Heart left ventricle (tissue), 13 donors: ENCODE measurements around the gene PPM1L.

Experiments used
- CTCF ChIP-seq, 12 donors: fragments of 200-600 bp; sonication (generic) in 4 of 12; IDR thresholded peaks; one replicate each; pipeline versions ENCODE4 v1.5.0 to v1.8.0; 2018 to 2022; ENCODE audit warnings: antibody characterized with exemption in 12 of 12, mild to moderate bottlenecking in 5 of 12
- POLR2A ChIP-seq, 2 donors: fragments of 450-650 bp; IDR thresholded peaks; one replicate each; pipeline ENCODE4 v1.6.1; 2017; ENCODE audit warnings: antibody characterized with exemption in 2 of 2, mild to moderate bottlenecking in 2 of 2, moderate library complexity in 2 of 2
- donor health status: ischemic (EF 13 %, LVEDD 7.1; RV severe dilation, severe dysfunction).
- donor health status: DM: no; HTN: yes; CAD: no.
- donor health status: DM: no; HTN: no; CAD: no.
- donor health status: ischemic (EF 25% LVEDD 6.9; RV normal size, moderate dysfunction).
- donor health status: ischemic (EF 25% LVEDD 5.7; RV mildly dilated, moderate dysfunction).
- donor health status: ischemic (EF 35%, LVEDD 5.7; RV mildly dilated, moderate dysfunction).
- donor health status: nonischemic (EF 11% LVEDD 7.7; RV severe dilation, severe dysfunction).
- donor health status: DM: yes; HTN: yes; CAD: no.
- donor health status: PGD.
- donor health status: ischemic (EF 29% LVEDD 5.4; RV normal size, mild dysfunction).
- donor health status: nonischemic (EF 23%, LVEDD 6.1; RV moderate dilation, normal function).

- TF ChIP-seq CTCF (IDR thresholded peaks at IDR 0.05) (no peak), POLR2A (IDR thresholded peaks at IDR 0.05) (no peak)
These were observed 86.3 kb downstream of the PPM1L start for GRCh38 chr3:160842021-160843005.
